ENCODE results near the gene EPS8L2. TPM values are rescaled to one million over a fixed set of nuclear protein-coding genes. Genes with fewer than 3 reads are reported as not detected.

The EPS8L2 gene
- total RNA-seq, 1 experiment from 2014 or later = 0.90 TPM

- no peak overlapping the region for H3K4me3 ChIP-seq (ENCODE audit: low read depth, low read length, poor library complexity, severe bottlenecking)
- H3K4me1 ChIP-seq (ENCODE audit: insufficient read depth, low read length, poor library complexity, severe bottlenecking) = no peaks in the 10 kb centered on the region
- peaks cover 35% of the 10 kb centered on the region for H3K36me3 ChIP-seq (ENCODE audit: insufficient read depth, low read length, poor library complexity, severe bottlenecking)
- H3K9me3 ChIP-seq (ENCODE audit: low read depth, low read length, poor library complexity, severe bottlenecking) = no peaks in the 10 kb centered on the region
- H3K27ac ChIP-seq (ENCODE audit: low read depth, low read length, poor library complexity, severe bottlenecking) = no peak overlapping the region
- no peak for TF ChIP-seq CTCF (conservative IDR thresholded peaks at IDR 0.05; ENCODE audit: low read depth, low read length)
- no peak for TF ChIP-seq EZH2 (IDR thresholded peaks at IDR 0.05; ENCODE audit: borderline replicate concordance, low read depth, low read length, poor library complexity, severe bottlenecking)
- intact Hi-C loops (cut with micrococcal nuclease; ENCODE audit: unreplicated experiment) = no loop called here
- no peak for DNase-seq (ENCODE audit: low spot score)
- POLR2A ChIA-PET (ENCODE audit: low non-redundant PET) = no interaction called here
- H3K27me3 ChIP-seq (replicated peaks; ENCODE audit: insufficient read depth, low read depth, low read length, poor library complexity) = no peaks in the 10 kb centered on the region
- no TSS peak for BruUV-seq (replicated peaks)
- CTCF ChIA-PET = no interaction called here
These were observed 25.1 kb upstream of the EPS8L2 start for GRCh38 chr11:680970-681369.

GRCh38 chr11:686451-687243, 19.4 kb upstream of the EPS8L2 start:
- ChIA-PET CTCF (no interaction called here), POLR2A (ENCODE audit: low non-redundant PET) (no interaction called here)
- Histone ChIP-seq H3K4me3 (ENCODE audit: low read depth, low read length, poor library complexity, severe bottlenecking) (no peak overlapping the region), H3K4me1 (ENCODE audit: insufficient read depth, low read length, poor library complexity, severe bottlenecking) (no peaks in the 10 kb centered on the region), H3K27me3 (replicated peaks; ENCODE audit: insufficient read depth, low read depth, low read length, poor library complexity) (no peaks in the 10 kb centered on the region), H3K36me3 (ENCODE audit: insufficient read depth, low read length, poor library complexity, severe bottlenecking) (peaks cover 49% of the 10 kb centered on the region), H3K9me3 (ENCODE audit: low read depth, low read length, poor library complexity, severe bottlenecking) (no peaks in the 10 kb centered on the region), H3K27ac (ENCODE audit: low read depth, low read length, poor library complexity, severe bottlenecking) (no peak overlapping the region)
- DNase-seq (ENCODE audit: low spot score) = no peak
- BruUV-seq (replicated peaks) = no TSS peak
- TF ChIP-seq EZH2 (IDR thresholded peaks at IDR 0.05; ENCODE audit: borderline replicate concordance, low read depth, low read length, poor library complexity, severe bottlenecking) (no peak), CTCF (conservative IDR thresholded peaks at IDR 0.05; ENCODE audit: low read depth, low read length) (no peak)
- intact Hi-C loops (cut with micrococcal nuclease; ENCODE audit: unreplicated experiment) = no loop called here

- no peak overlapping the region for H3K27ac ChIP-seq (ENCODE audit: low read depth, low read length, poor library complexity, severe bottlenecking)
- TF ChIP-seq CTCF (conservative IDR thresholded peaks at IDR 0.05; ENCODE audit: low read depth, low read length) (no peak), EZH2 (IDR thresholded peaks at IDR 0.05; ENCODE audit: borderline replicate concordance, low read depth, low read length, poor library complexity, severe bottlenecking) (no peak)
- CTCF ChIA-PET = no interaction called here
- peaks cover 49% of the 10 kb centered on the region for H3K36me3 ChIP-seq (ENCODE audit: insufficient read depth, low read length, poor library complexity, severe bottlenecking)
- DNase-seq (ENCODE audit: low spot score) = no peak
- H3K27me3 ChIP-seq (replicated peaks; ENCODE audit: insufficient read depth, low read depth, low read length, poor library complexity) = no peaks in the 10 kb centered on the region
- POLR2A ChIA-PET (ENCODE audit: low non-redundant PET) = no interaction called here
- H3K4me3 ChIP-seq (ENCODE audit: low read depth, low read length, poor library complexity, severe bottlenecking) = no peak overlapping the region
- H3K4me1 ChIP-seq (ENCODE audit: insufficient read depth, low read length, poor library complexity, severe bottlenecking) = peaks cover 1% of the 10 kb centered on the region
- intact Hi-C loops (cut with micrococcal nuclease; ENCODE audit: unreplicated experiment) = no loop called here
- H3K9me3 ChIP-seq (ENCODE audit: low read depth, low read length, poor library complexity, severe bottlenecking) = no peaks in the 10 kb centered on the region
- BruUV-seq (replicated peaks) = no TSS peak
These were observed 18.3 kb upstream of the EPS8L2 start for GRCh38 chr11:687751-688150.

Measured in A673 (cell line).